ENCODE measurements around the gene VWA3B. TPM values are rescaled to one million over a fixed set of nuclear protein-coding genes. Genes with fewer than 3 reads are reported as not detected.
"Not testable (repeated sequence)": the region's sequence is repeated elsewhere in the genome, so short reads cannot be mapped to it uniquely, and the experiment has no call there.

Gene VWA3B
- total RNA-seq, 1 experiment from 2014 or later: 1.0 TPM

DNA sequence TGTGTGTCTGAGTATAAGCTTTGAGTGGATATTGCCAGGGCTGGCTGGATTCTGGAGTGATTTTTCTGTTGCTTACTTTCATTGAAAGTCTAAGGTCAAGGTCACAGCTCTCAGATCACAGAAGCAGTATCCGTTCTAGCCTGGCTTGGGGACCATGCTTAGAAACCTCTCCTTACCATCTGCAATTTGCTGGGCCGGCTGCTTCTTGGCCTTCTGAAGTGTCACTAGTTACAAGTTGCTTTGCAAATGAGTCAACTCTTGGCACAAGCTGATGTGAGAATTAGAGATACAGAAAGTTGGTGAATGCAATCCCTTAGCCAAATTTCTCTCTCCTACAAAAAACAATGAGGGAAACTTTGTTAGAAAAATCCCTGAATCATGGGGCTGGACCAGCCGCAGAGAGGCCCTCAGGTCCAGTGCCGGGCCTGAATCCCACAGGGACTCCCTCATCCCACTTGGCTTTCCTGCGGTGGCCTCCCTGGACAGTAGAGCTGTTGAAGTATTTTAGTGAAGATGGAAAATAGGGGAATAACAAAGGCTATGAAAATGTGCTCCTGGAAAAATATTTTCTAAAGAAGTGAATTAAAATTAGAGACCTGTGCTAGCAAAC is 166.6 kb downstream of the VWA3B start:
- Histone ChIP-seq H3K4me3 (ENCODE audit: insufficient read depth, low read depth, low read length) (no peak overlapping the region), H3K27me3 (ENCODE audit: control insufficient read depth, insufficient read depth, low read length) (no peaks in the 10 kb centered on the region), H3K36me3 (replicated peaks; ENCODE audit: control insufficient read depth, insufficient read depth, low read length) (no peaks in the 10 kb centered on the region)
- no peak for DNase-seq

- Histone ChIP-seq H3K27me3 (ENCODE audit: control insufficient read depth, insufficient read depth, low read length) (no peaks in the 10 kb centered on the region), H3K36me3 (replicated peaks; ENCODE audit: control insufficient read depth, insufficient read depth, low read length) (no peaks in the 10 kb centered on the region), H3K4me3 (ENCODE audit: insufficient read depth, low read depth, low read length) (no peak overlapping the region)
- no peak for DNase-seq
These were observed 167.6 kb downstream of the VWA3B start for GRCh38 chr2:98254504-98255059.

DNA sequence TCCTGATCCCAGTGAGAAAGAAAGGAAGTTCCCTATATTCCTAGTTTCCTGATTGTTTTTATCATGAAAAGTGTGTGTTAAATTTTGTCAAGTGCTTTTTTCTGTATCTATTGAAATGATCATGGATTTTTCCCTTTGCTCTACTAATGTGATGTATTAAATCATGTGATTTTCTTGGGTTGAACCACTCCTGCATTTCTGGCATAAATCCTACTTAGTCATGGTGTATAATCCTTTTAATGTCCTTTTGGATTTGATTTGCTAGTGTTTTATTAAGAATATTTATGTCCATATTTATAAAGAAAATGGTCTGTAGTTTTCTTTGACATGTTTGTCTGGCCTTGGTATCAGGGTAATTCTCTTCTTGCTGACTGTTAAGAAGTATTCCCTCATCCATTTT is 171.9 kb downstream of the VWA3B start:
- Histone ChIP-seq H3K4me3 (ENCODE audit: insufficient read depth, low read depth, low read length) (no peak overlapping the region), H3K27me3 (ENCODE audit: control insufficient read depth, insufficient read depth, low read length) (no peaks in the 10 kb centered on the region), H3K36me3 (replicated peaks; ENCODE audit: control insufficient read depth, insufficient read depth, low read length) (no peaks in the 10 kb centered on the region)
- no peak for DNase-seq

DNA sequence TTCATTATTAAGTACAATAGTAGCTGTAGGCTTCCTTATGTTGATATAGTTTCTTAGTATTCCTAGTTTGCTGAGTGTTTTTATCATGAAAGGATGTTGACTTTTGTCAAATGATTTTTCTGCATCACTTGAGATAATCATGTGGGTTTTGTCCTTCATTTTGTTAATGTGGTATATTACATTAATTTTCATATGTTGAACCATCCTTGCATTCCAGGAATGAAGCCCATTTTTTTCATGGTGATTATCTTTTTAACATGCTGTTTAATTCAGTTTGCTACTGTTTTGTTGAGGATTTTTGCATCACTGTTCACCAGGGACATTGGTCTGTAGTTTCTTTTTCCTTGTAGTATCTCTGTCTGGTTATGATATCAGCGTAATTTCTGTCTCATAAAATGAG is 176.4 kb downstream of the VWA3B start:
- Histone ChIP-seq H3K36me3 (replicated peaks; ENCODE audit: control insufficient read depth, insufficient read depth, low read length) (no peaks in the 10 kb centered on the region), H3K27me3 (ENCODE audit: control insufficient read depth, insufficient read depth, low read length) (no peaks in the 10 kb centered on the region), H3K4me3 (ENCODE audit: insufficient read depth, low read depth, low read length) (no peak overlapping the region)
- no peak for DNase-seq

- H3K27me3 ChIP-seq (ENCODE audit: control insufficient read depth, insufficient read depth, low read length); DNase-seq; H3K36me3 ChIP-seq (replicated peaks; ENCODE audit: control insufficient read depth, insufficient read depth, low read length); H3K4me3 ChIP-seq (ENCODE audit: insufficient read depth, low read depth, low read length): not testable (repeated sequence)
These were observed 181.3 kb downstream of the VWA3B start for GRCh38 chr2:98268225-98268624.

GRCh38 chr2:98269274-98269673 is 182.3 kb downstream of the VWA3B start:
- no peaks in the 10 kb centered on the region for H3K36me3 ChIP-seq (replicated peaks; ENCODE audit: control insufficient read depth, insufficient read depth, low read length)
- no peaks in the 10 kb centered on the region for H3K27me3 ChIP-seq (ENCODE audit: control insufficient read depth, insufficient read depth, low read length)
- peak; percentile 61 for DNase-seq
- no peak overlapping the region for H3K4me3 ChIP-seq (ENCODE audit: insufficient read depth, low read depth, low read length)

- no peak for DNase-seq
- H3K36me3 ChIP-seq (replicated peaks; ENCODE audit: control insufficient read depth, insufficient read depth, low read length): no peaks in the 10 kb centered on the region
- H3K27me3 ChIP-seq (ENCODE audit: control insufficient read depth, insufficient read depth, low read length): no peaks in the 10 kb centered on the region
These were observed 182.9 kb downstream of the VWA3B start for GRCh38 chr2:98269830-98270229.

GRCh38 chr2:98277162-98277859 is 190.3 kb downstream of the VWA3B start:
- Histone ChIP-seq H3K27me3 (ENCODE audit: control insufficient read depth, insufficient read depth, low read length) (no peaks in the 10 kb centered on the region; the same call in 1 of the 2 replicates), H3K4me3 (ENCODE audit: insufficient read depth, low read depth, low read length) (no peak overlapping the region), H3K36me3 (replicated peaks; ENCODE audit: control insufficient read depth, insufficient read depth, low read length) (no peaks in the 10 kb centered on the region)
- no peak for DNase-seq

More at GRCh38 chr2:98269830-98270229, 182.9 kb downstream of the VWA3B start:
- no peak overlapping the region for H3K4me3 ChIP-seq (ENCODE audit: insufficient read depth, low read depth, low read length)

DNA sequence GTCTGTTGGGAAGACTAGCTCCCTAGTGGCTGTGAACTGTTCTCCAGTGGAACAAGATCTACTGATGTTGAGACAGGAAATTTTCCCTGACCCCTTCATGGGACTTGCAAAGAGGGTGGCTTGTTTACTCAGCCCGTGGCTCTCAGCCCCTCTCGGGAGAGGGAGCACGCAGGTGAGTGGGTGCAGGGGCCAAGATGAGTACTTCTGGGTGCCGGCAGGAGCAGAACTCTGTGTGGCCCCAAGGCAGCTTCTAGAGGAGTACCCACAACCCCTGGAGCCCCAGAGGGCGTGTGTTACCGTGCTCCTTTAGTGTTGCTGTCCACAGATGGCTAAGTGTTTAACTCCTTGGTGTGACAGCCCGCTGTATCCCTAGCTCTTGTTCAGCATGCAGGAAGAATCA is 191.1 kb downstream of the VWA3B start:
- no peaks in the 10 kb centered on the region for H3K36me3 ChIP-seq (replicated peaks; ENCODE audit: control insufficient read depth, insufficient read depth, low read length)
- no peaks in the 10 kb centered on the region; the same call in 1 of the 2 replicates for H3K27me3 ChIP-seq (ENCODE audit: control insufficient read depth, insufficient read depth, low read length)
- DNase-seq: no peak
- H3K4me3 ChIP-seq (ENCODE audit: insufficient read depth, low read depth, low read length): no peak overlapping the region

DNA sequence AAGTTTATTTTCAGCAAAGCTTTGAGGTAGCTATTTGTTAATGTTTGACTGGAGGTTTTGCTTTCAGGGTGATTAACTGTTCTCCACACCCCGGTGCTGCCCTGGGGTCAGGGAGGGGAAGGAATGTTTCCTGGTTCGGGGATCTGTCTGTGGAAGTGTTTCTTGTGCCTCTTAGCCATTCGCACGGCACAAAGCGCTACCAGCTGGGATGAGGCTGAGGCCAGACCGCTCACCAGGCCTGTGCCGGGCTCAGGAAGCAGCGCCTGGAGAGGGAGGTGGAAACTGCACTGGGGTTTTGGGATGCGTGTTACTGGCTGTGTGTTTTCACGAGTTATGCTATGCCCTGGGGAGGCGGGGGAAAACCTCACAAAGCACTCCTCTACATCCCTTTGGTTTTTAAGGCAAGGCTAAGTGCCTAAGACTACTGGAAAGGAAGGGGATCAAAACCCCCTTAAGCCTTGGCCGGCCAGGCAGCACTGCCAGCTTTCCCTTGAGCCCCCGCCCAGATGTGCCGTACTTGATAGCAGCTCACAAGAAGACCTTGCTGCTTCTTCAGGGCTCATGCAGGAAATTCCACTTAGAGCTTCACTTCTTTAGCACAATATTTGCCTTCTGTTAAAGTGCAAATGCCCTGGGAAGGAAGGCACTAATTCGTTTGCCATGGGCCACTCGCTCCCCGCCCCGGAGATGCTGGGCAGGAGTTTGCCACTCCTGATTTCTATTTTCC is 193.6 kb downstream of the VWA3B start:
- no peaks in the 10 kb centered on the region for H3K36me3 ChIP-seq (replicated peaks; ENCODE audit: control insufficient read depth, insufficient read depth, low read length)
- DNase-seq: no peak
- no peak overlapping the region for H3K4me3 ChIP-seq (ENCODE audit: insufficient read depth, low read depth, low read length)
- no peaks in the 10 kb centered on the region; the same call in 1 of the 2 replicates for H3K27me3 ChIP-seq (ENCODE audit: control insufficient read depth, insufficient read depth, low read length)

GRCh38 chr2:98281607-98282006 is 194.6 kb downstream of the VWA3B start:
- Histone ChIP-seq H3K27me3 (ENCODE audit: control insufficient read depth, insufficient read depth, low read length) (no peaks in the 10 kb centered on the region; the same call in 1 of the 2 replicates), H3K4me3 (ENCODE audit: insufficient read depth, low read depth, low read length) (no peak overlapping the region), H3K36me3 (replicated peaks; ENCODE audit: control insufficient read depth, insufficient read depth, low read length) (no peaks in the 10 kb centered on the region)
- no peak for DNase-seq

GRCh38 chr2:98282109-98282508 is 195.1 kb downstream of the VWA3B start:
- Histone ChIP-seq H3K36me3 (replicated peaks; ENCODE audit: control insufficient read depth, insufficient read depth, low read length) (no peaks in the 10 kb centered on the region), H3K4me3 (ENCODE audit: insufficient read depth, low read depth, low read length) (no peak overlapping the region), H3K27me3 (ENCODE audit: control insufficient read depth, insufficient read depth, low read length) (no peaks in the 10 kb centered on the region)
- DNase-seq: no peak

- no peak for DNase-seq
- H3K4me3 ChIP-seq (ENCODE audit: insufficient read depth, low read depth, low read length): no peak overlapping the region
- no peaks in the 10 kb centered on the region for H3K36me3 ChIP-seq (replicated peaks; ENCODE audit: control insufficient read depth, insufficient read depth, low read length)
- H3K27me3 ChIP-seq (ENCODE audit: control insufficient read depth, insufficient read depth, low read length): no peaks in the 10 kb centered on the region
These were observed 206.1 kb downstream of the VWA3B start for GRCh38 chr2:98293030-98293429.

- H3K36me3 ChIP-seq (replicated peaks; ENCODE audit: control insufficient read depth, insufficient read depth, low read length): no peaks in the 10 kb centered on the region
- no peak overlapping the region for H3K4me3 ChIP-seq (ENCODE audit: insufficient read depth, low read depth, low read length)
- no peaks in the 10 kb centered on the region for H3K27me3 ChIP-seq (ENCODE audit: control insufficient read depth, insufficient read depth, low read length)
- no peak for DNase-seq
These were observed 207.1 kb downstream of the VWA3B start for GRCh38 chr2:98293931-98294687.

Measured in H7 (cell line).